ENCODE measurements around the gene RUVBL1.

The RUVBL1 gene

DNA sequence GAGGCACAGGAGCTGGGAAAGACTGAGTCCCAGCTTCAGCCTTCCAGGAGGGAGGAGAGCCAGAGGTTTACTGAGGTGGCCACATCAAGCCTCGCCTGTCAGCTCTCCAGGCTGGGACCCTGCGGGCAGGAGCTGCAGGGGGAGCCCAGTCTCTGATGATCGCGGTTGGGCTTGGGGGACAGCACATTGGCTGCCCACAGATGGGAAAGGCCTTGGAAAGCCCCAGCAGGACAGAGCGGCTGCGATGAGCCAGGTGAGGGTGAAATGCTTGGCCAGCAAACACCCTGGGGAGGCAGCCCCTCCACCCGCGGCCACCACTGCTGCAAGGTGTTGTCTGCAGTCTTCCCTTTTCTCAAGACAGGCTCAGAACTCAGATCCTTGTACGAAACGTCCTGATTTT, 40.2 kb downstream of the RUVBL1 start:
- no peak for DNase-seq (ENCODE audit: low read depth in 3 of 3)

DNA sequence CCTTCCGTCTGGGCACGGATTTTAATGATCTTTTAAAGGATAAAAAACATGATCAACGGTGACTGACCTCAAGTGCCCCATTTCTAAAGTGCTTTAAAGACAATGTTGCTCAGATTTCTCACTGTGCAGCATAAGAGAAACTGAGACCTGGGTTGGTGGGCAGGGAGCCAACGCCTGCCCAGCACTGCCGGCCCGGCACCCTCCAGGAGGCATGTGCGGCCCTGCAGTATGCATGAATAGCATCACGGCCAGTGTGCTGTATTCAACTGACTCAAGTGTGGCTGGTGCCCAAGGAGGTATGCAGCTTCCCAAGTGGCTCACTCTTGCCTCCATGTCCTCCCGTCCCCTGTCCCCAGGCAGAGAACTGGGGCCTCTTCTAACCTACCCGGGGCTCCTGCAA, 41.1 kb downstream of the RUVBL1 start:
- no peak for DNase-seq (ENCODE audit: low read depth in 3 of 3)

DNA sequence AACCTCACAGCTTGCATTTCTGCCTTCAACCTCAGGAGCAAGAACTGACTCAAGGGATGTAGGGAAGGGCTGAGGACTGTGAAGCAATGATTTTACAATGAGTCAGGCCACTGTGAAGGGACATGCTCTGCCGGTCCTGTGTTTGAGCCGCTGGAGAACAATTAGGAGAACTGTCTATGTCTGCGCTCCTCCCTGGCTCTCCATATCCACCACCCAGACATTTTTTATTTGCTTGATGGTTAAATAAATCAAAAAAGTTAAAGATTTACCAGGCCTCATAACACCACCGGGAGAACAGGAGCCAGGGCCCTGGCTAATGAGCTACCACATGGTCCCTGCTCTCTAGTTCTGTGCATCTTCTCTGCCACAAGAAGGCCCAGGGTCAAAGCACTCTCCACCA, 41.8 kb downstream of the RUVBL1 start:
- no peak for DNase-seq (ENCODE audit: low read depth in 3 of 3)

DNA sequence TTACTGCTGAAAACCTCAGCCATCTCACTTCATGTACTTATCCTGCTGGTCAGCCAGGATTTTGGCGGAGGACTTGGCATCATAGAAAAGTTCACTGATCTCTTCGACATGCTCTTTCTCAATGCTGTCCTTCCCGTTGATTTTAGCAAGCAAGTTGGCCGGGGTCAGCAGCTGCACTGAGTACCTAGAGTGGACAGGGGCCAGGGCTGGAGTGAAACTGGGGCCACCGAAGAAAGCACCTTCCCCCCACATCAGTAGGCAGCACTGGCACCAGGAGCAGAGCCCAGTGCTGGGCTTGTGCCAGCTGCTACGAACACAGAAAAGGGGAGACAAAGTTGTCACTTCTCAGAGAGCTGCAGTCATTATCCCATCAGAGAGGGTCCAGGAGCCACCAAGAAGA, 42.4 kb downstream of the RUVBL1 start:
- no peak for DNase-seq (ENCODE audit: low read depth in 3 of 3)

DNA sequence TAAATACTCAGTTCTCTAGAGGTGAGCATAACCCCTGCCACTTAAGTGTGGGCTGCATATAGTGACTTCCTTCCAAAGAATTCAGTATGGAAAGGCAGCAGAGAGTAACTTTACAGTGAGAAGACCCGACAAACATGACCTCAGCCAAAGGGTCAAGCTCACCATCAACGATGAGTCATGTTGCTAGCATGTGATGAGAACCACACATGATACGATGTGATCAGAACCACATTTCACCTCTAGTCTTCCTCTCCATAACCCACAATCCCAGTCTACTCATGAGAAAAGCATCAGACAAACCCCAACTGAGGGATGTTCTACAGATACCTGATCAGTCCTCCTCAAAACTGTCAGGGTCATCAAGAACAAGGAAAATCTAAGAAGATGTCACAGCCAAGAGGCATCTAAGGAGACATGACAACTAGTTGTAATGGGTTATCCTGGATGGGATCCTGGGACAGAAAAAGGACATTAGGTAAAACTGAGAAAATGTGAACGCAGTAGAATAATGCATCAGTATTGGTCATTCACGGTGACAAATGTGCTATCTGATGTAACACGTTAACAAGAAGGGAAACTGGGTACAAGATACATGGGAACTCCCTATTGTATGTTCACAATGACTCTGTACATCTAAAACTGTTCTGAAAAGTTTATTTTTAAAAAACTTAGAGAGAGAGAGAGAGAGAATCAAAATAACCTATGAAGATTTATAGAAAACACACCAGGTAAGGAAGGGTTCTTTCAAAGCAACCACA, 43.1 kb downstream of the RUVBL1 start:
- no peak for DNase-seq (ENCODE audit: low read depth in 3 of 3)

DNA sequence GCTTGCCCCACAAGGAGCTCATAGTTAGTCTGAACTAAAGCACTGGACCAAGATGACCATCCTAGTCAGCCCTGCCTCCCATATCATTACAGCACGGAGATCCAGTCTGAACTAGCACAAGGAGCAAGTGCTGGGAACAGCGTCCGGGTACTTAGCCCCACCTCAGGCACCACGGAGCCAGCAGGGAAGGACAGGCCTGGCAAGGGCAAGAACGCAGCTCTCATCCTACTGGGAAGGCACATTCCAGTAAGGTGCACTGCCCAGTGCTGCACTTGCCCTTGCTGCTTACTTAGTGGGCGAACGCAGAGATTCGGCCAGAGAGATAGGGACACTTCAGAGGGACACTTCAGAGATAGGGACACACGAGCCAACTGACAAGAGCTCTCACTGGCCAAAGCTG, 43.8 kb downstream of the RUVBL1 start:
- DNase-seq (ENCODE audit: low read depth in 3 of 3), result no peak

DNA sequence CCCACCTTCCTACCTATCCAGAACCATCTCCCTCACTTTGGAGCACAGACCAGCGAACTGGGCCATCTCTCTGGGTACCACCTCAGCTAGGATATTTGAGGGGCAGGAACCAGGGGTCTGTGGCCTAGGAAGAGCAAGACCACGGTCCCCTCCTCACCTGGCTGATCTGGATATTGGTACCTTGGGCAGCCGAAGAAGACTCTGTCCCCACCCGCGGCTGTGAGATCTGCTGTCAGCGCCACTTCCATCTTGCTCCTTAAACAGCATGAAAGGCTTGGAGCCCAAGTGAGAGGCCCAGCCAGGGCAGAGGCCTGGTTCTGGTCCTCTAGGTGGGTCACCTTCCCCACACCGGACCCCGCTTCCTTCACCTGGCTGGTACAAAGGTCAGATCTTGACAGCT, 44.7 kb downstream of the RUVBL1 start:
- DNase-seq (ENCODE audit: low read depth in 3 of 3), result no peak

DNA sequence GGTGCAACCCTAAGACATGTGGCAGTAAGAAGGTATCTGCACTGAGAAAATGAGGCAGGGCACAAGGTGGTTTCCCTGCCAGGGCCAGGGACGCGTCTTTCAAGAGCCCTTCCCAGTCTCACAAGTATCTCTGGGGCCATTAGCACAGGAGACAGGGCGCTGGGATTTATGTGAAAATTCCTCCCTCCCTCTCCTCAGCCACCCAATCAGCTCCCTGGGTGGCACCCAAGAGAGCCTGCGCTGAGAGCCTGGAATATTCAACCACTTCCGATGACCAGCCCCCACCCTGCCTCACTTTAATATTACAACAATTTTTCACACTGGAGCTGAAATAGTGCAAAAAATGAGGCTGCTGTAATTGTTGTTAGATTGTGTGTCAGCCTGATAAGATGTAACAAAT, 45.3 kb downstream of the RUVBL1 start:
- DNase-seq (ENCODE audit: low read depth in 3 of 3), result no peak

DNA sequence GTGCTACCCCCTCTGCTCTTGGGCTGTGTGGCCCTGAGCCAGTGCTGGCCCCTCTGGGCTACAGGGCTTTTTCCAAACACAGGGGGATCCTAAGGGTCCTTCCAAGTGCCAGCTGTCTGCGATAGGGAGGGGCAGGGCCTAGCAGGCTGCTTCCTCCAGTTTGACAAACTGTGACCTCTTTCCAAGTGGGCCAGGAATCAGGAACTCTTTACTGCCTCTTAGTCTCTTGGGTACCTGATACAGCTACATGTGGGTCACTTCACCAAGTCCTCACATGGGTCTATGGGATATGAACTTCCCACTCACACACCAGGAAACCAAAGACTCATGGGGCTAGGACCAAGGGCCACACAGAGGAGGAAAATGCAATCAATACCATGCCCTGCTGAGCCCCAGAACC, 45.9 kb downstream of the RUVBL1 start:
- no peak for DNase-seq (ENCODE audit: low read depth in 3 of 3)

DNA sequence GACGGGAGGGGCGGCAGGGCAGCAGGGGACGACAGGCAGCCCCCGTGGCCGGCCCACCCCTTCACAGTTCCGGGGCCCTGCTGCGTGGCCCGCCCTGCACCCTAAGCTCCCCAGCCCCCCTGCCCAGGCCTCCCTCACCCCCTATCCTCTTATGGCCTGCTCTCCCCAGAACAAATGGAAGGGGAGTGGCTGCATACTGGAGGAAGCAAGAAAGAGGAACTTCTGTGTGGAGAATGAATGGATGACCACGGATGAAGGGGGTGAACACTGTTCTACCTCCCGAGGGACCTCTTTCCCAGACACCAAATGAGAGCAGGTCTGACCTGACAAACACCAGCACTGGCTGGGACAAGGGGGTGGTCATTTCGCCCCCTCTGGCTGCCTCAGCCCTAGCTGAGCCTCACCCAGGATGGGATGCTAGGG, 46.4 kb downstream of the RUVBL1 start:
- no peak for DNase-seq (ENCODE audit: low read depth in 3 of 3)

DNA sequence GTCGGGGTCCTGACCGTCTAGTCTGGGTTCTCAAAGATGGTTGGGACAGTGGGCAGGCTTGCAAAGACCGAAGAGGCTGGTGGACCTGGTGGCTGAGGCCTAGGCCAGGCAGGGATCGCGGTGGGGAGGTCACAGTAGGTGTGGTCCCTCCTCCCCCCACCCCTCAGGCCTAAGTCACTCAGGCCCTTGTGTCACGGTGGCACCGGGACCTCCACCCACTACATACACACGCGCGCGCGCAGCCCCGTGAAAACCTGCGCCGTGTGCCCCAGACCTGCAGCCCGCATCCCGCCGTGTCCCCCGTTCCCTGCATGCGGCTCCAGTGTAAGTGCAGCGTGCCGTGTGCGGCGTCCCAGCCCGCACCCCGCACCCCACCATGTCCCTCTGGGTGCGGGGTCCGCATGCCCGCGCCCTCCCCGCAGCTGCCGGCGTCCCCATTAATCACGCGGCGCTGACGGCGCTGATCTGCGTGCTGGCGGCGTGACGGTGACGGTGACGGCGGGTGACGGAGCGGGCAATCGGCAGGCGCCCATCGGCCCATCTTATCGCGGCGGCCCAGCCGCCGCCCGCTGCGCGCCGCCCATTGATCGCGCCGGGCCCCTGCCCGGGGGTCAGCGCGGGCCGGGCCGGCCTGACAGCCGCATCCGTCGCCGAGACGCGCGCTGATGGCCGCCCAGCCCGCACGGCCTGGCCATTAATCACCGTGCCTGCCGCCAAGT, 47.0 kb downstream of the RUVBL1 start:
- DNase-seq (ENCODE audit: low read depth in 3 of 3), result peak in 1 of 3 donors; percentile 29

DNA sequence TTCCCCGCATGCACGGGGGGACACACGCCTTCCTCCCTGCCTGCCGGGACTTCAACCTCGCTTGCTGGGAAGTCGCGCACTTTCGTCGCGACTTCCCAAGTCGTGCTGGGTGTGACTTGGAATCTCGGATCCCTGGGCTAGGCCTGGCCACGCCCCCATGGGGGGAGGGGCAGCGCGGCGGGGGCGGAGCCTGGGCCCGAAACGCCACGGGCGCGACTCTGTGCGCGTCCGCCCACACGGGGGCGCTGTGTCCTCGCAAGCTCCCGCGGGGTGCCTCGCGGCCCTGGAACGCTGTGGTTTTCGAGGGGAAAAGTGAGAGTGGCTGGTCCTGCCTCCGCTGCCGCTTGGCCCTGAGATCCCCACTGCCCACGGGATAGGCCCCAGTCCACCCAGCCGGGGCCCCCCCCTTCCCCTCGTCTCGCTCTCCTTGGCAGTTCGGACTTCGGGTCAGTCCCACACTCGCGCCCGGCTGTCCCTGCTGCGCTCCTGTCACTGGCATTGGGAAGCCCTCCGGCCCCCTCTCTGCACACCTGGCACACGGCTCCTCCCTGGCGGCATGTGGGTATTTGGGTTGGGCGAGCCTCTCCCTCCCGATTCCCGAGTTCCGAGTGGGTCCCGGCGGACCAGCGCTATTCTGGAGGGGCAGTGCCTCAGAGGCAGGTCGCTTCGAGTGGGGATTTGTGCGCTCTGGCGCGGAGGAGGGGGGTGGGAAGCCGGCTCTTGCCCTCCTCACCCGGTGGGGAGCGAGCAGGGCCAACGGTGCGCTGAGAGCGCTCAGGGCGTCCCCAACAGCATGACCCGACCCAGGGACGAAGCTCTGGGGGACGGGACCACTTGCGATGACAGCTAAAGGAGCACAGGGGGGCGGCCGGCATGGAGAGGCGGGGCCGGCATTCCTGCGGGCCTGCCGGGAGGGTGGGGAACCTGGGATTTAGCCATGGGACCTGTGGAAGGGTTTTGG, 47.8 kb downstream of the RUVBL1 start:
- peak; percentile 63 to 79 (median 74) for DNase-seq (ENCODE audit: low read depth in 3 of 3)

DNA sequence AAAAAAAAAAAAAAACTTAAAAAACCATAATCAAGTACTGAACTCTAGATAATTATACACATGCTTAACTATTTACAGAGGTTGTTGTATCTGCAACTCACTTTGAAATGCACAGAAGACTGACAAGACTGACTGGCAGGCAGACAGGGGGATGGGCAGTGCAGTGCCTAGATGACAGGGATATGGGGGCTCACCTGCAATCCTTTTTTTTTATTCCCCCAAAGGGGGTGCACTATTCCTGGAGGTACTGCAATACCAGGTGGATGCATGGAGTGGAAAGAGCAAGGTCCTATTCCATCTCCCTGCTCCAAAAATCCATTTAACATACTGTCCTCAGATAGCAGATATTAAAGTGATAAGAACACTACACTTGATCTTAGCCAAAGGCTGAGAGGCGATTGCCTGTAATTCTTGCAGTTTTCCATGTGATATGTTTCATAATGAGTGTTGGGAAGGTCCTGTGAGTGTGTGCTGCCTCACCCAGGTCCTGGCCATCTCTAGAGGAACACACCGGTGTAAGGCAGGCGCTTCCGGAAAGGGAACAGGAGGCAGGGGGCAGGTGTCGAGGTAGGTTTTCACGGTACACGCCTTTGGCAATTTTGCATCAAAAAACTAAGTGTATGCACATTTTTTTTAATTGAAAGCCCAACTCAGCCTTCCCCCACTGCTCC, 48.6 kb downstream of the RUVBL1 start:
- no peak for DNase-seq (ENCODE audit: low read depth in 3 of 3)

DNA sequence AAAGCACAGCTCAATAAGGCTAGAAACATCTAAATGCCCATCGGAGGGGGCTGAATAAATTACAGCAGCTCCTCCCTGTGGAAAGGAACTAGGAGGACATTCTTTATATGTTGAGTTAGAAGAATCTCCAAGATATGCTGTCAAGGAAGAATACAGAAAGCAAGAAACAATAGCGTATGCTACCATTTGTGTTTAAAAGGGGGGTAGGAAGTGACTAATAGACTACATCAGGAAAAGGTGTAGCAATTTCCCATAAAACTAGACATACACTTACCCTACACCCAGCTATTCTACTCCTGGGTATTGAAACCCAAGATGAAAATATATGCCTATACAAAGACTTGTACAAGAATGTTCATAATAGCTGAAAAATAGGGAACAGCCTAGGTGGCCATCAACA, 49.8 kb downstream of the RUVBL1 start:
- DNase-seq (ENCODE audit: low read depth in 3 of 3), result no peak

DNA sequence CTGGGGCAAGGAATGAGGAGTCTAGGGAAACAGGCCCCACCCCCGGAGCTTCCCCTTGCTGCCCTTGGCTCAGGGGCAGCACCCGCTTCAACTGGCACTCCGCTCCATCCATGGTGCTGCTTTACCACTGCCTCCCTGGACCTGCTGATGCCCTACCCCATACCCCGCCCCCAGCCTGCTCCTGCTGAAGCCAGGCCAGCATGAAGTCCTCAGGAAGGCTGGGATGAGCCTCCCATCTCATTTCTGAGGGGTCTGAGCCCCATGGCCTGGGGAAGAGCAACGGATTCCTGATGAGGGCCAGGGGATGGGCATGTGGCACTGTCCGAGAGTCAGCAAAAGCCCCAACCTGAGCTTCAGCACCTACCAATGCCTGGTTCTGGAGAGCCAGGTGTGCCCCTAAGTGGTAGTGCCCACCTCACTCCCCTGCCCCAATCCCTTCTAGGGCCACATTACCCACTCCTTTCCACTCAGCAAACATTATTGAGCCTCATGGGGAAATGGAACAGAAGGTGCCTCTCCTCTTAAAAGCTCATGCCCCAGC, 50.4 kb downstream of the RUVBL1 start:
- no peak for DNase-seq (ENCODE audit: low read depth in 3 of 3)

DNA sequence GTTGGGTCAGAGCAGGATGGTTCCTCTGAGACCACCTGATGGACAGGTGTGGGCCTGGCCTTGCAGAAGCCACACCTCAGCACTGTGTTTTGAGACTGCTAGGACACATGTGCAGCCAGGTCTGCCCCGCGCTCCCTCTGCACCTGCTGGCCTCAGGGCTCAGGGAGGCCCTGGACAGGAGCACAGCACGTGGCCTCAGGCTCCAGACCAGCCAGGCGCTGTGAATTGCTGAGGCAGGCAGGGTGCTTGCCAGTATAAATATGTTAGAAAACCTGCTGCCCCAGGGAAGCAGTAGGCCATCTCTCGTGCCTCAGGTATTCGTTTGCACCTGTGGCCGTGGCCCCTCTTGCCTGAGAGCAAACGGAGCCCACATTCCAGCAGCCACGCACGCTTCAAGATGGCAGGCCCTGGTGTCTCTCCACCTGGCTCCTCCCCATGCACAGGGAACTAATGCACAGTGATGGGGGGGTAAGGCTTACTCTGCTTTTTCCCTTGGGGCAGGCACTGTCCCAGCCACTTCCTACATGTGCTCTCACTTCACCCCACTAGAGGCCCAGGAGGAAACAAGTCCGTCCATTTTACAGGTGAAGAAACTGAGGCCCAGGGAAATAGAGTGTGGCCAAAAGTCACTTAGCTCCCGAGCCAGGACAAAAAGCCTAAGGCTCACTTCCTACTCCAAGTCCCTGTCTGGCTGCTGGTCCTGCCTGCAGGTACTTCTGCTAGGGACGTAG, 51.0 kb downstream of the RUVBL1 start:
- no peak for DNase-seq (ENCODE audit: low read depth in 3 of 3)

DNA sequence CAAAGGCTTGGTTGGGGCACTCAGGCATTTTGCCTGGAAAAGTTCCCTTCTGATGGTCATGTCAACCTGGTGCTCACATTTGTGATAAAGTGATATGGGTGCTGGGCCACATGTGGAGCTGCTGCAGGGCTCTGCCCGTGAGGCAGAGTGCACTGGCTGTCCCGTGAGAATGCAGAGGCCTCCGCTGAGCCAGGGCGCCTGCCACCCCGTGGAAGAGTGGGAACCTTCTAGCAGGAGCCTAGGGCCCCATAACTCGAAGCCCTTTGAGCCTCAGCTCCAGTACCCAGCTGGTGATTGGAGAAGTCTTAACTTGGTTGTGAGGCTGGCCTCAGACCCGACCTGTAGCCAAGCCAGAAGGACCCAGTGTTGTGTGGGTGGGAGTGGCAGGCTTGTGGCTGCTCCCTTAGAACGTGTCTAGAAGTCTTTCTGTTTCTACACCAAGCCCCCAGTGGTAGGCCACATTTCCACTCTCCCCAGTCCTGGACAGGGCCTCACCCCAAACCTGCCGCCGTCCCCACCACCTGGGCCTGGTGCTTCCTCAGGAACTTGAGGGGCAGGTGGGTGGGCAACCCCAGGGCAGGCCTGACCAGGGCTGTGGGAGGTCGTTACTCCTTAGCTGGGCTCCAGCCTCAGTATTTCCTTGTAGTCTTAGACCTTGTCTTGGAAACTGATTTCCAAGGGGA, 51.7 kb downstream of the RUVBL1 start:
- DNase-seq (ENCODE audit: low read depth in 3 of 3), result no peak

DNA sequence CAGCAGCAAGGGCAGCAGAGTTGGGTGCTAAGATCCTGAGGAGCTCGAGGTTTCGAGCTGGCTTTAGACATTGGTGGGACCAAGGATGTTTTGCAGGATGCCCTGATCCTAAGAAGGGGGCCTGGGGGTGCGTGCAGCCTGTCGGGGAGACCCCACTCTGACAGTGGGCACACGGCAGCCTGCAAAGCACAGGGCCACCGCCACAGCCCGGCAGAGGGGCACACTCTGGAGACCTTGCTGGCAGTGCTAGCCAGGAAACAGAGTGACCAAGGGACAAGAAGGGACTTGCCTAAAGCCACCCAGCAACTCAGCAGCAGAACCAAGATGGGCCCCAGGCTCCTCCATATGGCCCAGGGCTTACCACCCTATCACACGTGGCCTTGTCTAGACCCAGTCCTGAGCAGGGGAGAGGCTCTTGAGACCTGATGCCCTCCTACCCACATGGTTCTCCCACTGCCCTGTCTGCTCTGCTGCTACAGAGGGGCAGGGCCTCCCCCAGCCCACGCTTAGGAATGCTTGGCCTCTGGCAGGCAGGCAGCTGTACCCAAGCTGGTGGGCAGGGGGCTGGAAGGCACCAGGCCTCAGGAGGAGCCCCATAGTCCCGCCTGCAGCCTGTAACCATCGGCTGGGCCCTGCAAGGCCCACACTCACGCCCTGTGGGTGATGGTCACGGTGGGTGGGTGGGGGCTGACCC, 52.6 kb downstream of the RUVBL1 start:
- DNase-seq (ENCODE audit: low read depth in 3 of 3), result no peak

DNA sequence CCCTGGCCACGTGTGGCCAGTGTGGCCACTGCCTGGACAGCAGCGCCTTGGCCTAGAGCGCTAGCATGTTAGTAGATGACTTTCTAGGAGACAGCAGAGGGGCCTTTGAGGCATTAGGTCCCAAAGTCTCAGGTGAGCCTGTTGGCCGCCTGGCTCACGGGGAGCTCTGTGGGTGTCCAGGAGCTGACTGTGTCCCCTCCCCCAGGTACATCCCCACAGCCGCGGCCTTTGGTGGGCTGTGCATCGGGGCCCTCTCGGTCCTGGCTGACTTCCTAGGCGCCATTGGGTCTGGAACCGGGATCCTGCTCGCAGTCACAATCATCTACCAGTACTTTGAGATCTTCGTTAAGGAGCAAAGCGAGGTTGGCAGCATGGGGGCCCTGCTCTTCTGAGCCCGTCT, 54.3 kb downstream of the RUVBL1 start:
- DNase-seq (ENCODE audit: low read depth in 3 of 3), result no peak

Measured in stimulated activated CD4-positive, alpha-beta T cell treated with anti-CD3 and anti-CD28 coated beads, TNF-alpha, amount 100 ng/mL, for 48 hours (primary cell).